Measurements from ENCODE around the gene FUCA2.

Gene FUCA2

DNA sequence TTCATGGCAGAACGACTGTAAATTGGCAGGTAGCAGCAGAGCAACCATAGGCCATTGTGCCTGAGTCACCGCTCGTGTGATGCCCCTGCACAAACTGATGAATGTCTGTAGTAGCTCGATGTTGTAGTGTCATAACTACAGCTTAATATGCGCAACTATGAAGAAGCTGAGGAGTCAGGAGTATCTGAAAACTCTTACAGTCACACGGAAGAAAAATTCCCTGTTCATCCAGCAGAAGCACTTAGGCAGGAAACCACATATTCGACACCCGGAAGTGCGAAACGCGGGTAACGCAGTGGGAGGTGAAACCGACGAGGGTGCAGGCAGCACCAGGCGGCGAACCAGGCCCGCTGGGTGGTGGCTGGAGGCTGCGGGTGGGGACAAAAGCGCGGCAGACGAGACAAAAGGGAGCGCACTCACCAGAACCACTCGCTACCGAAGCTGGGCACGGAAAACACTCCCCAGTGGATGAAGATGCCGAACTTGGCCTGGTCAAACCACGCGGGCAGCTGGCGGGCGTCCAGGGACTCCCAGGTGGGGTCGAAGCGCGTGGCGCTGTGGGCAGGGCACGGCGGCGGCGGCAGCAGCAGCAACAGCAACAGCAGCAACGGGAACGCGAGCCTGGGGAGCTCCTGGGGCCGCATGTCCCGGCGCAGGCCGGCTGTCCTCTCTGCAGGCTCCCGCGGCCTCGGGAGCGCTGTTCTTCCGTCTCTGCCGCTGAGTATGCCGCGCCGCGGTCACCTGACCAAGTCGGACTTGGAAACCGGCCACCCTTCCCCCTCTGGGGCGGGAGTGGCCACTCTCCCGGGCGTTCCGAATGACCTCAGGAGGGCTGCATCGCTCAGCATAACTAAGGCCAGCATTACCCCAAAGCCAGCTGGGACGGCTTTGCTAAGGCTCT lies at the start of gene FUCA2:
Gene FUCA2 (minus strand): TSS at position 730 of the 901 bp plus-strand sequence. CDS start 86 bp downstream, at position 644.
- peak; percentile 90 for DNase-seq (ENCODE audit: low spot score)

- no peak for DNase-seq (ENCODE audit: low spot score)
Observed at GRCh38 chr6:143561105-143561704, 49.7 kb upstream of the FUCA2 start.

GRCh38 chr6:143559051-143559660 lies 47.6 kb upstream of the FUCA2 start:
- no peak for DNase-seq (ENCODE audit: low spot score)

- peak; percentile 75 for DNase-seq (ENCODE audit: low spot score)
Observed at GRCh38 chr6:143556529-143556928, 45.0 kb upstream of the FUCA2 start.

DNA sequence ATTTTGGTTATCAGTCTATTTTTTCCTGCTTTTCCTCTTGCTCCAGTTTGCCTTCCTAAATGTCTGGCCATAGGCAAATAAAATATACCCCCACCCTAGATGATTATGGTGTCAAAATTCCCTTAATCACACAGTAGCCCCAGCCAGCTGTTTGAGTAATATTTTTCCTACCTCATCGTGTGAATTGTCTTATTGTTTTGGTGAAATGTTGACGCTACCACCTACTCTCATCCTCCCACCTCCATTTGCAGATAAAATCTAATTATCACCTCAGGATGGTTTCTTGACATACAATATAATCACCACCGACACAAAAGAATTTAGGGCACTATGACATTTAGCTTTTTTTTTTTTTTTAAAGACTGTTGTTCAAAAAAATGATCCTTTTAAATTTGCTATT lies 44.1 kb upstream of the FUCA2 start:
- DNase-seq (ENCODE audit: low spot score) = no peak

DNA sequence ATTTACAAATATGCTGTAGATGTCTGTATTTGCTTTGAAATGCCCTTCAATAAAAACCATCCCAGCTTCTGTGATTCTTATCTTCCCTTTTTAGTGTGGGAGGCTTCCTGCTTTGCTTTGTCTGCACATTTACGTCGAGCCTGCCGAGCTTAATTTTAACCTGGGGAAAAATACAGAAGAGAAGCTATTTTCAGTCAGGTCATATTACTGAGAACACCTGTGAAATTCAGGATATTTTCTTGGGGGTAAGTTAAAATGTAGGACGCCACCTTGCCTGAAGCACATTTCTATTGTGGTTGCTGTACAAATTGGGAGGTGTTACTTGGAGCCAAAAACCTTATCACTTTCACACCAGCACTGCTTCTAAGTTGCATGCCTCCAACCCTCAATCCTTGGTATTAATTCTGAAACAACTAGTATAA lies 43.6 kb upstream of the FUCA2 start:
- DNase-seq (ENCODE audit: low spot score) = no peak

- no peak for DNase-seq (ENCODE audit: low spot score)
Observed at GRCh38 chr6:143553337-143553736, 41.8 kb upstream of the FUCA2 start.

GRCh38 chr6:143549949-143550268 lies 38.4 kb upstream of the FUCA2 start:
- DNase-seq (ENCODE audit: low spot score) = no peak

GRCh38 chr6:143549221-143549948 lies 37.9 kb upstream of the FUCA2 start:
- DNase-seq (ENCODE audit: low spot score) = no peak

DNA sequence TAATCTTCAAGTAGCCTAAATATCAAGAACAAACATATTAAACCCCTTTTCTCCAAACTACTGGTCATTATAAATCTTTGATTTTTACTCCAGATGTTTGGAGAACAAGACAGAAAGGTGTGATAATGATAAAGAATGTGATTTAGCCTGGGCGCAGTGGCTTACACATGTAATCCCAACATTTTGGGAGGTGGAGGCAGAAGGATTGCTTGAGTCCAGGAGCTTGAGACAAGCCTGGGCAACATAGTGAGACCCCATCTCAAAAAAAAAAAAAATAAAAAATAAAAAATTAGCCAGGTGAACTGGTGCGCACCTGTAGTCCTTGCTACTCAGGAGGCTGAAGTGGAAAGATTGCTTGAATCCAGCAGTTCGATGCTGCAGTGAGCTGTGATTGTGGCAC lies 35.1 kb upstream of the FUCA2 start:
- no peak for DNase-seq (ENCODE audit: low spot score)

DNA sequence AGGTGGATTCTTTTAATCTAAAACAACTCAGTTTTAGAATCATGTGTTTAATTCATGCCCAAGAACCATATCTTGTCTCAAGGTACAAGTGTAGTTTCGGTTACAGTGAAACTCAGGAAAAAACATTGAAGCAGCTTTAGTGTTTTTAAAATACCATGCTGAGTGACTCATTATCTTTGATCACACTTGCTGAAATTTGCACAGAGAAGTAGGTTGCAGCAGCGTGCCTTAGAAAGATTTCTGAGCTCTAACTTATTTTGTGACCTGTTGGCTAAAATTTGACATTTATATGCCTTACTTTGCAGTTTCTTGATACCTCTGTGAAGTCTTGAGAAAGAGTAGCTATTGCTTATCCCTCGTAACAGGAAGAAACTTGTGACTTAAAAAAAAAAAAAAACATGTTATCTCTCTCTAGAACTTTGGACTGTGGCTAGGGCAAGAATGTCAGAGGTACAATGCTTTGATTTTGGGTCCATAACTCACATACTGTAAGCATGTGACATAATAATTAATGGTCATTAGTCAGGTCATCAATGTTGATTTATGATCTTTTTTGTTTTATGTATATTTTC lies 34.5 kb upstream of the FUCA2 start:
- no peak for DNase-seq (ENCODE audit: low spot score)

GRCh38 chr6:143545165-143545564 lies 33.6 kb upstream of the FUCA2 start:
- no peak for DNase-seq (ENCODE audit: low spot score)

GRCh38 chr6:143544011-143544696 lies 32.6 kb upstream of the FUCA2 start:
- no peak for DNase-seq (ENCODE audit: low spot score)

- DNase-seq (ENCODE audit: low spot score) = no peak
Observed at GRCh38 chr6:143543435-143543834, 31.9 kb upstream of the FUCA2 start.

- no peak for DNase-seq (ENCODE audit: low spot score)
Observed at GRCh38 chr6:143542888-143543287, 31.4 kb upstream of the FUCA2 start.

- DNase-seq (ENCODE audit: low spot score) = no peak
Observed at GRCh38 chr6:143540192-143540591, 28.7 kb upstream of the FUCA2 start.

DNA sequence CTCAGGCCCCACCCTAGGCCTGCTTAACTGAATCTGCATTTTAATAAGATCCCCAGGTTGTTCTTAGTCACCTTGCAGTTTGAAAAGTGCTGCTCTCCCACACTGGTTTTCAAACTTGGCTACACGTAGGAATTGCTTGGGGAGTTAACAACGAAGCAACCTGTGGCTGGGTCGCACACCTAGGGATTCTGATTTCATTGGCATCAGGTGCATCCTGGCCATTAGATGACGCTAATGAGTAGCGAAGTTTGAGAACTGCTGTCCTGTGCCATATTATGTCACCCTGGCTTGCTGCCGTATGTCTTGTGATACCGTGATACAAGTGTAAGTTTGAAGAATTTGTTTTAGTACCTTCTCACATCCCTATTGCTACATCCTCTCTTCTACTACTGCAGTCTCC lies 28.2 kb upstream of the FUCA2 start:
- no peak for DNase-seq (ENCODE audit: low spot score)

DNA sequence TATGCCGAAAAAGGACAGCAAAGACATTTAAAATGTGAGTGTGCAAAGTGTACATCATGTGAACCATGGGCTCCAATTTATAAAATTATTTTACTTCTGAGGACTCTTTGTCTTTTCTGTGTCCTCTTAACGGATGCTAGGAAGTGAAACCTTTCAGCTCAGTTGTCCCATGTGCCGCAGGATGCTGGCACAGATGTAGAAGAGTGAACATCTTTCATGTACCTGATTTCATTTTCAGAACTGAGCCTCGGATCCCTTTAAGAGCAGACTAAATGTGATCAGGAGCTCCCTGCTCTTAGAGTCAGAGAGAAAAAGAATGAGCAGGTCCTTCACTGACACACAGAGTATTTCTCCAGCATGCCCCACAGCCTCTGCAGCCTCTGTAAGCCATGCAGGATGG lies 27.6 kb upstream of the FUCA2 start:
- DNase-seq (ENCODE audit: low spot score) = no peak

- DNase-seq (ENCODE audit: low spot score) = no peak
Observed at GRCh38 chr6:143538374-143538773, 26.9 kb upstream of the FUCA2 start.

DNA sequence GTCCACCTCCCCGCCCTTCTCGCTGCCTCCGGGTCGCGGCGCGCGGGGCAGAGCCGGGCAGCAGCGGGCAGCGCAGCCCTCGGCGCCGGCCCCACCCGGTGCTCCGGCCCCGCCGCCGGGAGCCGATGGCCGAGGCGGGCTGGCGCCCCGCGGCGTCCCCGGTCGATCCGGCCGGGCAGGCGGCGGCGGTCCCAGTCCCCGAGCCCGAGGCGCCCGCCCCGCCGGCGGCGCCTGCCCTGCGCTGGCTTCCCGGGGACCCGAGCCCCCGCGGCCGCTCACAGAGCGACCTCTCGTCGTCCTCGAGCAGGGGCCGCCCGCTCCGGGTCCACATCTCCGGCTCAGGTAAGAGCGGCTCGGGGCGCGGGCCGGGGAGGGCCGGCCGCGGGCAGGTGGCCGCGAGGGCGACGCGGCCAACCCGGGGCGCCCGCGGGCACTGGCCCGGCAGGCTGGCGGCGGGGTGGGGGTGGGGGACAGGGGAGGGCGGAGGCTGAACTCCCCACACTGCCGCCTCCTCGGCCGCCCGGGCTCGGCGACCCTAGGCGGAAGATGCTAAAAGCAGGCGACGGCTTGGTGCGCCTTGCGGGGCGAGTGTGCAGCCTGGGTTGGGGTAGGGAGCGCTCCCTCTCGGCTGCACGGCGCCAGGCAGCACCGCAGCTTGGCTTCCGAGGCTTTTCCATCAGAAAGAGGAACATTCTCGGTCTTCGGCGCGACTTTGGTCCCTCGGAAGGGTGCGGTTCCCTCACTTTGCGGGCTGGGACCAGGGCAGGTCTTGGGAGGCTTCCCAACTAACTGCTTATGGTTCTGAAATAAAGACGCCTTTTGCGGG lies 25.6 kb upstream of the FUCA2 start:
- DNase-seq (ENCODE audit: low spot score) = peak; percentile 70

DNA sequence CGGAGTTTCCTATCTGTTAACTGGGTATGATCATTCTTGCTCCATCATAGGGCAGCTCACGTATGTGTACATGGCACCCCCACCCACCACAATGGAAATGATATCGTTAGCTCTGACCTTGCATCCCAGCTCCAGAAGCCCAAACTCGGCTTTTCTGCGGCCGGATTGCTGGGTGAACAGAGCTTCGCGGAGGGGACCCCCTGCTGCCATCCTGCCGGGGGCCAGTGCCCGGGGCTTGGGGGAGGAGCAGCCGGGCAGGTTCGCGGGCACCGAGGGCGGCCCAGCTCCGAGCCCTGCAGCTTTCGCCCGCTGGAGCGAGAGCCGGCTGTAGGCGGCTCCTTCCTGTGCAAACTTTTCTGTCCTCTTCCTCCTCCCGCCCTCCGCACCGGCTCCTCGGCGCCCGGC lies 24.9 kb upstream of the FUCA2 start:
- no peak for DNase-seq (ENCODE audit: low spot score)
